Measurements from ENCODE around the gene SNX13. TPM values are rescaled to one million over a fixed set of nuclear protein-coding genes. Genes with fewer than 3 reads are reported as not detected.

The SNX13 gene
- total RNA-seq, 4 donors from 2014 or later, result 37.3 to 60.3 (median 48.8) TPM

DNA sequence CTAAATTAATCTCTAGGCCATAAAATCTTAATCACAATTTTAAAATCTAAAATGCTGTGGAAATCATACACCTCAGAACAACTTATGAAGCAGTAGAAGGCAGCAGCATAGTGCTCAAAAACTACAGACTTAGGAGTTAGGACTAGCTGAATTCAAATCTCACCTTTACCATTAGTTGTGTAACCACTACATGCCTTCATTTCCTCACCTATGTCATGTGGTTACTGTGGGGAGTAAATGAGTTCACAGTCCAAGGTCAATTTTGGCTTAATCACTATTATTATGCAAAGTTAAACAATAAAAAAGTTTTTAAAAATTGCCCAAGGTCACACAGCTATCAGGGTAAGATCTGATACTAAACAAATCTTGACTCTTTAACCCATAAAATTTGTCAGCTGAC is 37.0 kb downstream of the SNX13 start:
- no peaks in the 10 kb centered on the region for H3K36me3 ChIP-seq
- no peaks in the 10 kb centered on the region for H3K9me3 ChIP-seq
- no peaks in the 10 kb centered on the region for H3K27me3 ChIP-seq
- no peak overlapping the region for H3K27ac ChIP-seq
- H3K4me3 ChIP-seq, result no peak overlapping the region
- no peak for TF ChIP-seq CTCF (IDR thresholded peaks at IDR 0.05)
- TF ChIP-seq POLR2A (IDR thresholded peaks at IDR 0.05), result no peak
- peaks cover 0 to 12% (median 0%) of the 10 kb centered on the region in 4 donors for H3K4me1 ChIP-seq
- DNase-seq, result no peak

DNA sequence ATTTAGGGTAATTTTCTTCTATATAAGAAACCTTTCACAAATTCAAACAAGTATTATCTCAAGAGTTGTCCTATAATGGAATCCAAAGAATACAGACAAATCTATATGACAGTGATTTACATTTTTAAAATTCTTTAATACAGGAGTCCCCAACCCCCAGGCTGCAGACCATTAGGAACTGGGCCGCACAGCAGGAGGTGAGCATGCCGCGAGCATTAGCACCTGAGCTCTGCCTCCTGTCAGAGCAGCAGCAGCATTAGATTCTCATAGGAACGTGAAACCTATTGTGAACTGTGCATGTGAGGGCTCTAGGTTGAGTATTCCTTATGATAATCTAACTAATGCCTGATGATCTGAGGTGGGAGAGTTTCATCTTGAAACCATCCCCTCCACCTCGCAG is 37.7 kb downstream of the SNX13 start:
- Histone ChIP-seq H3K4me3 (no peak overlapping the region), H3K36me3 (no peaks in the 10 kb centered on the region), H3K4me1 (peaks cover 0 to 12% (median 0%) of the 10 kb centered on the region in 4 donors), H3K27ac (no peak overlapping the region), H3K9me3 (no peaks in the 10 kb centered on the region), H3K27me3 (no peaks in the 10 kb centered on the region)
- no peak for TF ChIP-seq CTCF (IDR thresholded peaks at IDR 0.05)
- TF ChIP-seq POLR2A (IDR thresholded peaks at IDR 0.05), result no peak
- no peak for DNase-seq

GRCh38 chr7:17900464-17900863 is 39.8 kb downstream of the SNX13 start:
- no peaks in the 10 kb centered on the region for H3K9me3 ChIP-seq
- peaks cover 0 to 6% (median 0%) of the 10 kb centered on the region in 4 donors for H3K4me1 ChIP-seq
- H3K27me3 ChIP-seq, result no peaks in the 10 kb centered on the region
- no peaks in the 10 kb centered on the region for H3K36me3 ChIP-seq
- TF ChIP-seq POLR2A (IDR thresholded peaks at IDR 0.05), result no peak
- TF ChIP-seq CTCF (IDR thresholded peaks at IDR 0.05), result no peak
- no peak for DNase-seq
- H3K4me3 ChIP-seq, result no peak overlapping the region
- H3K27ac ChIP-seq, result no peak overlapping the region

GRCh38 chr7:17898111-17898510 is 42.2 kb downstream of the SNX13 start:
- Histone ChIP-seq H3K9me3 (no peaks in the 10 kb centered on the region), H3K4me1 (peaks cover 0 to under 1% (median 0%) of the 10 kb centered on the region in 4 donors), H3K27me3 (no peaks in the 10 kb centered on the region), H3K4me3 (no peak overlapping the region), H3K36me3 (no peaks in the 10 kb centered on the region), H3K27ac (no peak overlapping the region)
- no peak for TF ChIP-seq CTCF (IDR thresholded peaks at IDR 0.05)
- TF ChIP-seq POLR2A (IDR thresholded peaks at IDR 0.05), result no peak
- DNase-seq, result no peak

DNA sequence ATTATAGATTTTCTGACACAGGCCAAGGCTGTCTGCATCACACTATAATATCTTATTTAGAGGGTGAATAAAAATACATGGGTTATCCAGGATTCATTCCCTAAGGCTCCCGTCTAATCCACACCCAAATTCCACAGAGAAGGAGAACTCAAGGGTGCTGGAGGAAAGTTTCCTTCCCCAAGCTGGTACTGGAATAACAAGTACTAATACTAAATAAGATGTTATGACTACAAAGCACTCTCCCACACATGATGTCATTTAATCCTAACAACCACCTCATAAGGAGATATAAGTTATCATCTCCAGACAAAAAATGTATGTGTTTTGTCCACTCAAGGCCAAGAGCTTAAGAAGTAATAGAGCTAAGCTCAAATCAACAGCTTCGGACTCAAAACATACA is 53.0 kb downstream of the SNX13 start:
- Histone ChIP-seq H3K4me1 (no peaks in the 10 kb centered on the region), H3K9me3 (no peaks in the 10 kb centered on the region), H3K4me3 (no peak overlapping the region), H3K36me3 (peaks cover 0 to 53% (median 0%) of the 10 kb centered on the region in 3 donors), H3K27me3 (no peaks in the 10 kb centered on the region), H3K27ac (no peak overlapping the region)
- no peak for DNase-seq
- TF ChIP-seq POLR2A (IDR thresholded peaks at IDR 0.05), result no peak
- no peak for TF ChIP-seq CTCF (IDR thresholded peaks at IDR 0.05)

DNA sequence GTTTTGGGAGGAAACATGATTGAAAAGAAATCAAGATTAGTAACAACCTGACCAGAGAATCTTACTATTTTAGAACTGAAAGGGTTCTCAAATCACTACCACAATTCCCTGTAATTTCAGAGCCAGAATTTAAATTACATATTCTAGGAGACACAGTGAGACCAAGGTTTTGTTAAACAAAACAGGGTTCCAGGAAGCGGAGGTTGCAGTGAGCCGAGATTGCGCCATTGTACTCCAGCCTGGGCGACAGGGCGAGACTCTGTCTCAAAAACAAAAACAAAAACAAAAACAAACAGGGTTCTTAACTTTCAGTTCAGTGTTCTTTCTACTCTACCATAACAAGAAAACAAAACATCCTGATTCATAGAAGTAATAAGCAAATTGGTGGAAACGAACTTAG is 57.6 kb downstream of the SNX13 start:
- H3K36me3 ChIP-seq, result peaks cover 0 to 34% (median 0%) of the 10 kb centered on the region in 3 donors
- TF ChIP-seq CTCF (IDR thresholded peaks at IDR 0.05) (no peak), POLR2A (IDR thresholded peaks at IDR 0.05) (no peak)
- DNase-seq, result no peak
- H3K9me3 ChIP-seq, result no peaks in the 10 kb centered on the region
- no peak overlapping the region for H3K27ac ChIP-seq
- H3K4me3 ChIP-seq, result no peak overlapping the region
- H3K27me3 ChIP-seq, result no peaks in the 10 kb centered on the region
- H3K4me1 ChIP-seq, result no peaks in the 10 kb centered on the region
